Measurements from ENCODE around the gene RIMBP2.

RIMBP2 gene

DNA sequence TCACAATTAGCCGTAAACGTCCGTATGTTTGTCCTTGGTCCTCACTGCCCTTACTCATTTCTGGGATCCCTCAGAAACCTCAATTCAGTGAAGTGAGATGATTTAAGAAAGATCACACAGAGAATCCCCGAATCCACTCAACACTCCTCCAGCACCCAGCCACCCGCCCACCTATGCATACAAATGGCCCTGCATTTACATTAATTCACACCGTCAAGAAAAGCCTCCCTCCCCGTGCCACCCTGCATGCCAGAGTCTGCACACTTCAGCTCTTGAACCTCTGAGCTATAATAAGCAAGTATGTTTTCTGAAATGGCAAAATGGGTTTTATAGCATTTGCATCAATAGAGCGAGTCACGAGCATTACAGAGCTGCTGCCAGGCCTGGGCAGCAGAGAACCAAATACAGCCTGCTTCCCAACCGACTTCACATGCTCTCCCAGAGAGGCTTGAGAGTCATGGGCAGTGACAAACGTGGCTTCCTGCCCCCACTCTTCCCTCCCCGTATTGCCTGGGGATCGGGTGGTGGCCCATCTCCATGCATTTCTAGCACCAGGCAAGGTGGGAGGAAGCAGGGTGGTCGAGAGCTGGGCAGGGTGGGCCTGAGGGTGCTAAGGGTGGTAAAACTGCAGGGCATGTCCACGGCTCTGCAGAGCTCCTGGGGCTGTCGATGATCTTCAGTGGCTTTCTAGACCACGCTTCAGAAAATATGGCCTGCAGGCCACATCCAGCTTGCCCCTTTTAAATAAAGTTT, 177.6 kb downstream of the RIMBP2 start:
- TF ChIP-seq SIN3A (IDR thresholded peaks at IDR 0.05; ENCODE audit: borderline replicate concordance, insufficient read depth, low read length) (no peak), POLR2AphosphoS5 (IDR thresholded peaks at IDR 0.05; ENCODE audit: low read depth, low read length) (no peak), FOXP2 (optimal IDR thresholded peaks at IDR 0.05; ENCODE audit: borderline replicate concordance, extremely low read depth, extremely low read length, insufficient read depth) (no peak), TAF1 (IDR thresholded peaks at IDR 0.05; ENCODE audit: borderline replicate concordance, insufficient read depth, low read length) (no peak), REST (IDR thresholded peaks at IDR 0.05; ENCODE audit: insufficient read depth in 1 of 2, low read depth in 2 of 2, low read length in 2 of 2) (no peak)

GRCh38 chr12:130537655-130538054, 178.4 kb downstream of the RIMBP2 start:
- TF ChIP-seq FOXP2 (optimal IDR thresholded peaks at IDR 0.05; ENCODE audit: borderline replicate concordance, extremely low read depth, extremely low read length, insufficient read depth): no peak
- no peak for TF ChIP-seq POLR2AphosphoS5 (IDR thresholded peaks at IDR 0.05; ENCODE audit: low read depth, low read length)

- TF ChIP-seq FOXP2 (optimal IDR thresholded peaks at IDR 0.05; ENCODE audit: borderline replicate concordance, extremely low read depth, extremely low read length, insufficient read depth): no peak
- TF ChIP-seq REST (IDR thresholded peaks at IDR 0.05; ENCODE audit: insufficient read depth in 1 of 2, low read depth in 2 of 2, low read length in 2 of 2): no peak
- no peak for TF ChIP-seq TAF1 (IDR thresholded peaks at IDR 0.05; ENCODE audit: borderline replicate concordance, insufficient read depth, low read length)
- no peak for TF ChIP-seq POLR2AphosphoS5 (IDR thresholded peaks at IDR 0.05; ENCODE audit: low read depth, low read length)
- no peak for TF ChIP-seq SIN3A (IDR thresholded peaks at IDR 0.05; ENCODE audit: borderline replicate concordance, insufficient read depth, low read length)
These were observed 179.0 kb downstream of the RIMBP2 start for GRCh38 chr12:130537051-130537450.

DNA sequence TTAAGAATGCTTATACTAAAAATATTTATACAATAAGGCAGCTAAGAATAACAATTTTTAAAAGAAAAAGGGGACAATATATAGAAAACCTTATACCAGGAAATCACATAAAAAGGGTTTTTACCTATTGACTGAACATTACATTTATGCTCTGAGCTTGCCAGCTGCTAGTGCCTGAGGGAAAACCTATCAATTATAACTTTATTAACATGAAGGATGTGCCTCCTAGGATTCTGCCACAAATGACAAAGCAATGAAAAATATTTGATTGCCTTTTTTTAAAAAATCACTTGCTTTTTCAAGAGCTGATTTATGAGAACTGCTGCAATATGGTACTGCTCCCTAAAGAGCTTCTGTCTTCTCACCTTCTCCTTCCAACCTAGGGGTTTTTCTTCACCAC, 185.7 kb downstream of the RIMBP2 start:
- TF ChIP-seq FOXP2 (optimal IDR thresholded peaks at IDR 0.05; ENCODE audit: borderline replicate concordance, extremely low read depth, extremely low read length, insufficient read depth): no peak
- TF ChIP-seq SIN3A (IDR thresholded peaks at IDR 0.05; ENCODE audit: borderline replicate concordance, insufficient read depth, low read length): no peak

DNA sequence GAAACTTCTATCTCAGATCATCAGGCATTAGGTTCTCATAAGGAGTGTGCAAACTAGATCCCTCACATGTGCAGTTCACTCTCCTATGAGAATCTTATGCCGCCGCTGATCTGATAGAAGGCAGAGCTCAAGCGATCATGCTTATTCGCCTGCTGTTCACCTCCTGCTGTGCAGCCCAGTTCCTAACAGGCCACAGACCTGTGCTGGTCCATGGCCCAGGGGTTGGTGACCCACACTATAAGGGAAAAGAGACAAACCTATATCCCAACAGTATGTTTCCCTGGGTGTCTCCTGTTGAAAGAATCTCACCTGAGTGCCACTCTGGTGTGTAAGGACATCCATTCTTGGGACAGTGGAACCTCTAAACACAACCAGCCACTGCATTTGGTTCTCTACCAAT, 186.3 kb downstream of the RIMBP2 start:
- no peak for TF ChIP-seq FOXP2 (optimal IDR thresholded peaks at IDR 0.05; ENCODE audit: borderline replicate concordance, extremely low read depth, extremely low read length, insufficient read depth)
- TF ChIP-seq SIN3A (IDR thresholded peaks at IDR 0.05; ENCODE audit: borderline replicate concordance, insufficient read depth, low read length): no peak

- no peak for TF ChIP-seq POLR2AphosphoS5 (IDR thresholded peaks at IDR 0.05; ENCODE audit: low read depth, low read length)
- TF ChIP-seq TAF1 (IDR thresholded peaks at IDR 0.05; ENCODE audit: borderline replicate concordance, insufficient read depth, low read length): no peak
These were observed 188.9 kb downstream of the RIMBP2 start for GRCh38 chr12:130527239-130527638.

GRCh38 chr12:130526813-130527212, 189.3 kb downstream of the RIMBP2 start:
- no peak for TF ChIP-seq FOXP2 (optimal IDR thresholded peaks at IDR 0.05; ENCODE audit: borderline replicate concordance, extremely low read depth, extremely low read length, insufficient read depth)
- no peak for TF ChIP-seq TAF1 (IDR thresholded peaks at IDR 0.05; ENCODE audit: borderline replicate concordance, insufficient read depth, low read length)
- peak; percentile 95 to 96 for TF ChIP-seq REST (IDR thresholded peaks at IDR 0.05; ENCODE audit: insufficient read depth in 1 of 2, low read depth in 2 of 2, low read length in 2 of 2)
- no peak for TF ChIP-seq SIN3A (IDR thresholded peaks at IDR 0.05; ENCODE audit: borderline replicate concordance, insufficient read depth, low read length)
- TF ChIP-seq POLR2AphosphoS5 (IDR thresholded peaks at IDR 0.05; ENCODE audit: low read depth, low read length): no peak

All from PFSK-1 (cell line).